Measurements from ENCODE around the gene HYDIN. TPM values are rescaled to one million over a fixed set of nuclear protein-coding genes. Genes with fewer than 3 reads are reported as not detected.

Gene HYDIN
- polyA plus RNA-seq, 1 donor from 2014 or later = 2.2 TPM

DNA sequence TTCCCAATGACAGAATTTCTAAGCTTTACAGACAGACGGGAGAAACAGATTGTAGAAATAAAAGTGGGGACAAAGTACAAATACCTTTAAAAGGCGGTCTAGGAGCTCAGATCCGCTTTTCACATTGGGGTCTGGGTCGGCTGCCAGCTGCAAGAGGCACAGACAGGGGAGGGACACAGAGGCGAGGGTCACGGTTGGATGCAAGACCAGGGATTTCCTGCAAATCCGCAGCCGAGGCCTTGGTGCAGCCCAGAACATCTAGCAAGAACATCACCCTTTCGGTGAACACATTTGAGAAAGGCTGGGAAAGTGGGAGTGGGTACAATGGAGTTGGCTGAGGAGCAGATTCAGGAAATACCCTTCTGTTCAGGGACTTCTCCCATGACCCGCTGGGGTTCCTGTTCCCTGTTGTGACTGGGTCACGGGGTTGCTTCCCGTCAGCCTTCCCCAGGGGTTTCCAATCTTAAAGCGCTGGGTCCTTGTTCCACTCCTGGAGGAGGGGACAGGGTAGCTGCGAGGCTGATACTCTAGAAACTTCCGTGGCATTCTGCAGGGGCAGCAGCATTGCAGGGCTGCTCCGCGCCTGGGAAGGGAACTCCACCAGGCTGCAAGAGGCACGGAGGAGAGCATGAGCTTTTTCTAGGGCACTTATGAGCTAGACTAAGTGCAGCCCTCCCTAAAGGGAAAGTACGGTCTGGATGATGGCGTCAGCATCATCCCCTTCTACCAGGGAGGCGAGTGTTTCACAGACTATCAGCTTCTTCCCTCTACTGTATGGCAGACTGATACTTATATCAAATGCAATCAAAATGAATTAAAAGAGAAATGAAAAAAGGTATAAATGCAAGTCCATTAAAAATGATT lies 445.6 kb downstream of the HYDIN start:
- H3K9ac ChIP-seq (ENCODE audit: low read length) = no peak overlapping the region
- no peaks in the 10 kb centered on the region for H3K9me3 ChIP-seq (ENCODE audit: low read length)
- H3K79me2 ChIP-seq (replicated peaks; ENCODE audit: insufficient read depth, low read length) = no peaks in the 10 kb centered on the region
- H3K36me3 ChIP-seq (ENCODE audit: insufficient read depth, low read length) = peaks cover 11% of the 10 kb centered on the region
- TF ChIP-seq POLR2AphosphoS5 (IDR thresholded peaks at IDR 0.05) = no peak
- no peak for TF ChIP-seq MXI1 (conservative IDR thresholded peaks at IDR 0.05; ENCODE audit: poor library complexity, severe bottlenecking)
- no peak for TF ChIP-seq EZH2 (IDR thresholded peaks at IDR 0.05; ENCODE audit: borderline replicate concordance, insufficient read depth, low read length, poor library complexity, severe bottlenecking)
- TF ChIP-seq, protein P1, sequence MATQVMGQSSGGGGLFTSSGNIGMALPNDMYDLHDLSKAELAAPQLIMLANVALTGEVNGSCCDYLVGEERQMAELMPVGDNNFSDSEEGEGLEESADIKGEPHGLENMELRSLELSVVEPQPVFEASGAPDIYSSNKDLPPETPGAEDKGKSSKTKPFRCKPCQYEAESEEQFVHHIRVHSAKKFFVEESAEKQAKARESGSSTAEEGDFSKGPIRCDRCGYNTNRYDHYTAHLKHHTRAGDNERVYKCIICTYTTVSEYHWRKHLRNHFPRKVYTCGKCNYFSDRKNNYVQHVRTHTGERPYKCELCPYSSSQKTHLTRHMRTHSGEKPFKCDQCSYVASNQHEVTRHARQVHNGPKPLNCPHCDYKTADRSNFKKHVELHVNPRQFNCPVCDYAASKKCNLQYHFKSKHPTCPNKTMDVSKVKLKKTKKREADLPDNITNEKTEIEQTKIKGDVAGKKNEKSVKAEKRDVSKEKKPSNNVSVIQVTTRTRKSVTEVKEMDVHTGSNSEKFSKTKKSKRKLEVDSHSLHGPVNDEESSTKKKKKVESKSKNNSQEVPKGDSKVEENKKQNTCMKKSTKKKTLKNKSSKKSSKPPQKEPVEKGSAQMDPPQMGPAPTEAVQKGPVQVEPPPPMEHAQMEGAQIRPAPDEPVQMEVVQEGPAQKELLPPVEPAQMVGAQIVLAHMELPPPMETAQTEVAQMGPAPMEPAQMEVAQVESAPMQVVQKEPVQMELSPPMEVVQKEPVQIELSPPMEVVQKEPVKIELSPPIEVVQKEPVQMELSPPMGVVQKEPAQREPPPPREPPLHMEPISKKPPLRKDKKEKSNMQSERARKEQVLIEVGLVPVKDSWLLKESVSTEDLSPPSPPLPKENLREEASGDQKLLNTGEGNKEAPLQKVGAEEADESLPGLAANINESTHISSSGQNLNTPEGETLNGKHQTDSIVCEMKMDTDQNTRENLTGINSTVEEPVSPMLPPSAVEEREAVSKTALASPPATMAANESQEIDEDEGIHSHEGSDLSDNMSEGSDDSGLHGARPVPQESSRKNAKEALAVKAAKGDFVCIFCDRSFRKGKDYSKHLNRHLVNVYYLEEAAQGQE (IDR thresholded peaks at IDR 0.05; ENCODE audit: borderline replicate concordance) = no peak
- TF ChIP-seq SMC3 (conservative IDR thresholded peaks at IDR 0.05; ENCODE audit: poor library complexity) = no peak
- TF ChIP-seq RAD21 (conservative IDR thresholded peaks at IDR 0.05) = no peak
- TF ChIP-seq EP300 (conservative IDR thresholded peaks at IDR 0.05; ENCODE audit: poor library complexity, severe bottlenecking) = no peak
- TF ChIP-seq TAF1 (IDR thresholded peaks at IDR 0.05; ENCODE audit: low read depth) = no peak
- TF ChIP-seq, protein P2, sequence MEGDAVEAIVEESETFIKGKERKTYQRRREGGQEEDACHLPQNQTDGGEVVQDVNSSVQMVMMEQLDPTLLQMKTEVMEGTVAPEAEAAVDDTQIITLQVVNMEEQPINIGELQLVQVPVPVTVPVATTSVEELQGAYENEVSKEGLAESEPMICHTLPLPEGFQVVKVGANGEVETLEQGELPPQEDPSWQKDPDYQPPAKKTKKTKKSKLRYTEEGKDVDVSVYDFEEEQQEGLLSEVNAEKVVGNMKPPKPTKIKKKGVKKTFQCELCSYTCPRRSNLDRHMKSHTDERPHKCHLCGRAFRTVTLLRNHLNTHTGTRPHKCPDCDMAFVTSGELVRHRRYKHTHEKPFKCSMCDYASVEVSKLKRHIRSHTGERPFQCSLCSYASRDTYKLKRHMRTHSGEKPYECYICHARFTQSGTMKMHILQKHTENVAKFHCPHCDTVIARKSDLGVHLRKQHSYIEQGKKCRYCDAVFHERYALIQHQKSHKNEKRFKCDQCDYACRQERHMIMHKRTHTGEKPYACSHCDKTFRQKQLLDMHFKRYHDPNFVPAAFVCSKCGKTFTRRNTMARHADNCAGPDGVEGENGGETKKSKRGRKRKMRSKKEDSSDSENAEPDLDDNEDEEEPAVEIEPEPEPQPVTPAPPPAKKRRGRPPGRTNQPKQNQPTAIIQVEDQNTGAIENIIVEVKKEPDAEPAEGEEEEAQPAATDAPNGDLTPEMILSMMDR (IDR thresholded peaks at IDR 0.05; ENCODE audit: poor library complexity, severe bottlenecking) = no peak
- H3F3A ChIP-seq (ENCODE audit: insufficient read depth, low read length, poor library complexity, severe bottlenecking) = no peaks in the 10 kb centered on the region
- H3K4me3 ChIP-seq (ENCODE audit: low read length) = no peak overlapping the region
- H3K27ac ChIP-seq (ENCODE audit: low read length) = no peak overlapping the region
- H3K4me2 ChIP-seq (ENCODE audit: low read length) = no peak overlapping the region
- no peaks in the 10 kb centered on the region for H4K20me1 ChIP-seq (ENCODE audit: insufficient read depth)
- H3K9me2 ChIP-seq (ENCODE audit: insufficient read depth, low read length) = no peaks in the 10 kb centered on the region
- H3K27me3 ChIP-seq (ENCODE audit: insufficient read depth, low read depth, low read length) = no peaks in the 10 kb centered on the region
- no peak overlapping the region for H2AFZ ChIP-seq (ENCODE audit: low read depth, low read length)

DNA sequence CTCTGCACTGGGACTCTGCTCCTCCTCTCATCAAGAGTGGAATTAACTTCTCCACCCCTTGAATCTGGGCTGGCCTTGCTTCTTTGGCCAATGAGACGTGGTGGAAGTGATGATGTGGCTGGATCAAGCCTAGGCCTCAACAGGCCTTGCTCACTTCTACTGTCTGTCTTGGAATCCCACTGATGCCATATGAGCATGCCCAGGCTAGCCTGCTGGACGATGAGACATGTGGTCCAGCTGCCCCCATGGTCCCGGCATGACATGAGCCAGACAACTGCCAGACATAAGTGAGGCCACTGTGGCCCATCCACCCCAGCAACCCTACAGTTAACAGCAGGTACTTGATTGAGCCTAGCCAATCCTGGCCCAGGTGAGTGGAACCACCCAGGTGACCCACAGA lies 448.3 kb downstream of the HYDIN start:
- Histone ChIP-seq H3K9me3 (ENCODE audit: low read length) (no peaks in the 10 kb centered on the region), H3K27ac (ENCODE audit: low read length) (no peak overlapping the region), H2AFZ (ENCODE audit: low read depth, low read length) (no peak overlapping the region), H3K4me3 (ENCODE audit: low read length) (no peak overlapping the region), H3K9ac (ENCODE audit: low read length) (no peak overlapping the region), H3F3A (ENCODE audit: insufficient read depth, low read length, poor library complexity, severe bottlenecking) (no peaks in the 10 kb centered on the region), H3K36me3 (ENCODE audit: insufficient read depth, low read length) (peaks cover 11% of the 10 kb centered on the region), H3K79me2 (replicated peaks; ENCODE audit: insufficient read depth, low read length) (no peaks in the 10 kb centered on the region), H3K4me2 (ENCODE audit: low read length) (no peak overlapping the region), H4K20me1 (ENCODE audit: insufficient read depth) (no peaks in the 10 kb centered on the region), H3K27me3 (ENCODE audit: insufficient read depth, low read depth, low read length) (no peaks in the 10 kb centered on the region), H3K9me2 (ENCODE audit: insufficient read depth, low read length) (no peaks in the 10 kb centered on the region)
- TF ChIP-seq, protein P2 (IDR thresholded peaks at IDR 0.05; ENCODE audit: poor library complexity, severe bottlenecking) = no peak
- TF ChIP-seq, protein P1 (IDR thresholded peaks at IDR 0.05; ENCODE audit: borderline replicate concordance) = no peak
- TF ChIP-seq EP300 (conservative IDR thresholded peaks at IDR 0.05; ENCODE audit: poor library complexity, severe bottlenecking) (no peak), MXI1 (conservative IDR thresholded peaks at IDR 0.05; ENCODE audit: poor library complexity, severe bottlenecking) (no peak), SMC3 (conservative IDR thresholded peaks at IDR 0.05; ENCODE audit: poor library complexity) (no peak), RAD21 (conservative IDR thresholded peaks at IDR 0.05) (no peak), EZH2 (IDR thresholded peaks at IDR 0.05; ENCODE audit: borderline replicate concordance, insufficient read depth, low read length, poor library complexity, severe bottlenecking) (no peak), TAF1 (IDR thresholded peaks at IDR 0.05; ENCODE audit: low read depth) (no peak), POLR2AphosphoS5 (IDR thresholded peaks at IDR 0.05) (no peak)
